Measurements from ENCODE around the gene SLC35F5. TPM values are rescaled to one million over a fixed set of nuclear protein-coding genes. Genes with fewer than 3 reads are reported as not detected.

SLC35F5 gene
- total RNA-seq, 1 experiment from 2014 or later = 26.2 TPM

- Histone ChIP-seq H3K9me3 (ENCODE audit: low read depth, low read length, poor library complexity, severe bottlenecking) (no peaks in the 10 kb centered on the region), H3K27me3 (replicated peaks; ENCODE audit: insufficient read depth, low read depth, low read length, poor library complexity) (no peaks in the 10 kb centered on the region), H3K4me3 (ENCODE audit: low read depth, low read length, poor library complexity, severe bottlenecking) (no peak overlapping the region), H3K4me1 (ENCODE audit: insufficient read depth, low read length, poor library complexity, severe bottlenecking) (no peaks in the 10 kb centered on the region), H3K36me3 (ENCODE audit: insufficient read depth, low read length, poor library complexity, severe bottlenecking) (no peaks in the 10 kb centered on the region), H3K27ac (ENCODE audit: low read depth, low read length, poor library complexity, severe bottlenecking) (no peak overlapping the region)
- DNase-seq (ENCODE audit: low spot score) = no peak
- intact Hi-C loops (cut with micrococcal nuclease; ENCODE audit: unreplicated experiment) = no loop called here
- POLR2A ChIA-PET (ENCODE audit: low non-redundant PET) = no interaction called here
- no TSS peak for BruUV-seq (replicated peaks)
- CTCF ChIA-PET = no interaction called here
- TF ChIP-seq EZH2 (IDR thresholded peaks at IDR 0.05; ENCODE audit: borderline replicate concordance, low read depth, low read length, poor library complexity, severe bottlenecking) = no peak
- no peak for TF ChIP-seq CTCF (conservative IDR thresholded peaks at IDR 0.05; ENCODE audit: low read depth, low read length)
Measured at GRCh38 chr2:113762377-113763118, 6.1 kb upstream of the SLC35F5 start.

GRCh38 chr2:113760400-113760799, 4.0 kb upstream of the SLC35F5 start:
- Histone ChIP-seq H3K27ac (ENCODE audit: low read depth, low read length, poor library complexity, severe bottlenecking) (no peak overlapping the region), H3K4me1 (ENCODE audit: insufficient read depth, low read length, poor library complexity, severe bottlenecking) (no peaks in the 10 kb centered on the region), H3K27me3 (replicated peaks; ENCODE audit: insufficient read depth, low read depth, low read length, poor library complexity) (no peaks in the 10 kb centered on the region), H3K4me3 (ENCODE audit: low read depth, low read length, poor library complexity, severe bottlenecking) (no peak overlapping the region), H3K9me3 (ENCODE audit: low read depth, low read length, poor library complexity, severe bottlenecking) (no peaks in the 10 kb centered on the region), H3K36me3 (ENCODE audit: insufficient read depth, low read length, poor library complexity, severe bottlenecking) (no peaks in the 10 kb centered on the region)
- DNase-seq (ENCODE audit: low spot score) = no peak
- TF ChIP-seq CTCF (conservative IDR thresholded peaks at IDR 0.05; ENCODE audit: low read depth, low read length) (no peak), EZH2 (IDR thresholded peaks at IDR 0.05; ENCODE audit: borderline replicate concordance, low read depth, low read length, poor library complexity, severe bottlenecking) (no peak)
- no TSS peak for BruUV-seq (replicated peaks)
- CTCF ChIA-PET = no interaction called here
- POLR2A ChIA-PET (ENCODE audit: low non-redundant PET) = no interaction called here
- intact Hi-C loops (cut with micrococcal nuclease; ENCODE audit: unreplicated experiment) = no loop called here

GRCh38 chr2:113757138-113757657, 756 bp upstream of the SLC35F5 start:
- ChIA-PET POLR2A (ENCODE audit: low non-redundant PET) (no interaction called here), CTCF (interaction anchor here (0.6 kb wide), 2 partner anchors 794 to 815 kb away, joined by 3 read pairs; no protein-coding TSS in a partner anchor)
- no TSS peak for BruUV-seq (replicated peaks)

More at GRCh38 chr2:113757138-113757657, 756 bp upstream of the SLC35F5 start:
- Histone ChIP-seq H3K4me1 (ENCODE audit: insufficient read depth, low read length, poor library complexity, severe bottlenecking) (no peaks in the 10 kb centered on the region), H3K36me3 (ENCODE audit: insufficient read depth, low read length, poor library complexity, severe bottlenecking) (no peaks in the 10 kb centered on the region), H3K27ac (ENCODE audit: low read depth, low read length, poor library complexity, severe bottlenecking) (peak overlapping the region; percentile 89), H3K9me3 (ENCODE audit: low read depth, low read length, poor library complexity, severe bottlenecking) (no peaks in the 10 kb centered on the region), H3K27me3 (replicated peaks; ENCODE audit: insufficient read depth, low read depth, low read length, poor library complexity) (no peaks in the 10 kb centered on the region), H3K4me3 (ENCODE audit: low read depth, low read length, poor library complexity, severe bottlenecking) (peak overlapping the region; percentile 84)
- DNase-seq (ENCODE audit: low spot score) = no peak
- intact Hi-C loops (cut with micrococcal nuclease; ENCODE audit: unreplicated experiment) = loop anchor here (2.0 to 10.0 kb wide), 2 partner anchors 132 to 208 kb away; no protein-coding TSS in a partner anchor
- TF ChIP-seq CTCF (conservative IDR thresholded peaks at IDR 0.05; ENCODE audit: low read depth, low read length) (no peak), EZH2 (IDR thresholded peaks at IDR 0.05; ENCODE audit: borderline replicate concordance, low read depth, low read length, poor library complexity, severe bottlenecking) (no peak)

Data from A673 (cell line).